GM19463 (cell line): Measurements from ENCODE around the gene IFFO2.

Experiments used
- ATAC-seq: cut with Tn5 transposase; IDR thresholded peaks from one replicate; pipeline ENCODE4 v1.9.1; 2021; ENCODE audit warnings: mild to moderate bottlenecking, moderate library complexity; ENCODE audit not compliant: unreplicated experiment

IFFO2 gene

DNA sequence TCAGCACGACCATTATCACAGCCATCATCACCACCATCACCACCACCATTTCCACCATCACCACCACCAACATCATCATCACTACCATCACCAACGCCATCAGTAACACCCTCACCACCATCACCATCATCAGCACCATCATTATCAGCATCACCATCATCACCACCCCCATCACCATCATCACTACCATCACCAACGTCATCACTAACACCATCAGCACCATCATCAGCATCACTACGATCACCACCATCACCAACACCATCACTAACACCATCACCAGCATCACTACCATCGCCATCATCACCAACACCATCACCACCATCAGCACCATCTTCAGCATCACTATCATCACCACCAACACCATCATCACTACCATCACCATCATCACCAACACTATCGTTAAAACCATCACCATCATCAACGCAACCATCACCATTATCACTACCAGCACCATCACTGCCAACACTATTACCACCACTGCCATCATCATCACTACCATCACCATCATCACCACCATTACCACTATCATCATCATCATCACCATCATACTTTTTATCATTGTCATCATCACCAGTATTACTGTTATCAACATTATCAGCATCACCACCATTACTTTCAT lies 98.3 kb downstream of the IFFO2 start:
- no peak for ATAC-seq

DNA sequence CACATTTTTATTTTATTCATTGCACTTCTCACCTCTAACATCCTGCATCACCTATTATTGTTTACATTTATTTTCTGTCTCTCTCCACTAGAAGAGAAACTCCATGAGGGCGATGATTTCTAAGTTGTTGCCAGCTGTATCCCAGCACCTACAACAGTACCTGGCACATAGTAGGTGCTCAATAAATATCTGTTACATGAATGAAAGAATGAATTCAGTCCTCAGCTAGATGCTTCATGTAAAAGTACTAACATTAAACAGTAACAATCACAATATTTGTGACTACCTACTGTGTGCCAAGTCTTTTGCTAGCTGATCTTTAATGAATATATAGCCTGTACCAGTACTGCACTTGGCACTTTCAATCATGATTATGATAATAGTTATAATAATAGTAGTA lies 100.0 kb downstream of the IFFO2 start:
- no peak for ATAC-seq

GRCh38 chr1:18855573-18855972 lies 100.9 kb downstream of the IFFO2 start:
- ATAC-seq = no peak

DNA sequence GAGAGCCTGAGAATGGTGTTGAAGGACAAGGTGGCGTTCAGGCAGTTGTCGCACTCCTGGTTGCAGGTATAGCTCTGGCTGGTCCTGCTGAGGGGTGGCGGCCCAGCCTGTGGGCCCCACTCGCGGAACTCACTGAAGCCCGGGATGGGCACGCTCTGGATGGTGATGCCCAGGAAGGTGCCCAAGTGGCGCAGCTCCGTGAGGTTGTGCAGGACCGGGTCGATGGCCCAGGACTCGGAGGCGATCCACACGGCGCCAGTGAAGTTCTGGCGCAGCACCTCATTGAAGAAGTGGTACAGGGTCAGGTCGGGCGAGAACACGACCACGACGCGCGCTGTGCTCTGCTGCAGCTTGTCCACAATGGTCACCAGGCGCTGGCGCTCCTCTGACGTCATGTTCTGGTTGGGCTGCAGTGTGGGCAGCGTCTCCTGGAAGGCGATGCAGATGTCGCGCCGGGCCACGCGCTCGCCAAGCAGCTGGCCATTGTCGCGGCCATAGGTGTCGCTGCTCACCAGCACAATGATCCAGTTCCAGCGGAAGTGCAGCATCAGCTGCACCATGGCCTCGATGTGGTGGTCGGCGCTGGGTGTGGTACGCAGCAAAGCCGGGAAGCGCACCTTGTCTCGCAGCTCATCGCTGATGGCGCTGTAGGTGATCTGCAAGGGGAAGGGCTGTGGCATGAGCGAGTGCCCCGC lies 102.0 kb downstream of the IFFO2 start:
- ATAC-seq = no peak
